Embryonic facial prominence (tissue), 1 donor: ENCODE results near the gene ZNF609.
"Not testable (repeated sequence)": the region's sequence is repeated elsewhere in the genome, so short reads cannot be mapped to it uniquely, and the experiment has no call there.

Experiments
- DNase-seq: peaks from one replicate; pipeline ENCODE4 v3.0.0-alpha.2; 2016; ENCODE audit errors: extremely low spot score

Gene ZNF609

DNA sequence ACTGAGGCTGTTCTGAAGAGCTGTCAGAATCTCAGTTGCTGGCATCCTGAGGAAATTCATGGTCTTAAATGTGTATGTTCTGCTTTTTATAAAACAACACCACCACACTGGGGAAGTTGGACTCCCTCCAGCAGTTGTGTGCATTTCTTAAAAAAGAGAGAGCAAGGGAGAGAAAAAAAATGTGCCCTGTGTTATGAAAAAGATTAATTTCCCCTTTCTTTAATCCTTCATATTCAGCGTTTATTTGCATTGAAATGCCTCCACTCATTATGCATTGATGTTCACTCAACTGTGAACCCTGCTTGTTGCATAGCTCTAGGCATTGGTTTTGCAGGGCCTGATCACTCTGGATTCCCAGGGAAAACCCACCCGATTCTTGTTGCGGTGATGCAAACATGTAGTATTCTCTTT lies 4.4 kb upstream of the ZNF609 start:
- DNase-seq: no peak

DNA sequence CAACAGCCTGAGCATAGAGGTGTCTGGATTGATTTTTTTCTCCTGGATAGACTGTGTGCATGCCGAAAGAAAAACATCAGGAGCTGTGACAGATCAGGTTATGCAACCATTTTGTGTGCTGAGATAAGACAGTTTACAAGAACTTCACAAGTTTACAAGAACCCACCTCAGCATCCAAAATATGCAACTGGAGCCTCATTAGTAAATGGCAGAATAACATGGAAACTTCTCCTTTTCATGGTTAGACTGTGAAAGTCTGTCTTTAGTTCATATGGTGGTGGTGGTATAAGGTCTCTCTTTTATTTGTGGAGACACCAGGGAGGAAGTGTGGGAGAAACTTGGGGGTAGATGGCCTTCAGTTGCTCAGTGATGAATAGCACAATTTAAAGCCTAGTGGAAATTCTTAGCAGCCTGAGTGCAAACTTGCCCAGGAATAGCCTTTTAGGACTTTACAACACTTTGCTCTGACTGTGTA lies 3.7 kb upstream of the ZNF609 start:
- DNase-seq: no peak

DNA sequence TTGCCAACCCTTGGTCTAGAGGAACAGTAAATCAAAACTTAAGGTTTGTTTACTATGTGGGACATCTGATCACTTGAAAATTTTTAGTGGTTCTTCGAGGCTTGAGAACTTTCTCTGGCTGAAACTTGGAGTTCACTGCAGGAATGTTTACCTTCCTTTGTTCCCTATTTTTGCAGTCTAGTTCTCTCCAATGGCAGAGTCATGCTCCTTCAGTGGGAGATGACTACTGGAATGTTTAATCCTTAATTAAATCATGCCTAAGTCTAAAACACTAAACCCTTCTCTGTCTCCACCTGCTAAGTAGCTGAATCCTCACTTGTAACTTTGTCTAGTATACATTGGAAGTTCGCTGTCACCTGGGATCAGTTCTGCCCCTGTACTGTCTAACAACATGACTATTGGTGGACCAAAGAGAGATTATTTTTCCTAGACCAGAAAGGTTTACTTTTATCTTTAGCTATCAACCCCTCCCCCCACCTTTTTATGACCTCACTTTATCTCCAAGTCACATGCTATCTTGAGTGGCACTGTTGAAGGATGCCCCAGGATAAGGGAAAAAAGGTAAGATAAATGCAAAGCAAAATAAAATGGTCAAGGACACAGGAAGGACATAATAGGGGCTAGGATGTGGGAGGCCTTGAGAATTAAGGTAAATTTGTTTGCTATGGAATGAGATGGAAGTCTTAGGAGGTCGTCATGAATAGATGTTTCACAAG lies 1.2 kb upstream of the ZNF609 start:
- DNase-seq: no peak

DNA sequence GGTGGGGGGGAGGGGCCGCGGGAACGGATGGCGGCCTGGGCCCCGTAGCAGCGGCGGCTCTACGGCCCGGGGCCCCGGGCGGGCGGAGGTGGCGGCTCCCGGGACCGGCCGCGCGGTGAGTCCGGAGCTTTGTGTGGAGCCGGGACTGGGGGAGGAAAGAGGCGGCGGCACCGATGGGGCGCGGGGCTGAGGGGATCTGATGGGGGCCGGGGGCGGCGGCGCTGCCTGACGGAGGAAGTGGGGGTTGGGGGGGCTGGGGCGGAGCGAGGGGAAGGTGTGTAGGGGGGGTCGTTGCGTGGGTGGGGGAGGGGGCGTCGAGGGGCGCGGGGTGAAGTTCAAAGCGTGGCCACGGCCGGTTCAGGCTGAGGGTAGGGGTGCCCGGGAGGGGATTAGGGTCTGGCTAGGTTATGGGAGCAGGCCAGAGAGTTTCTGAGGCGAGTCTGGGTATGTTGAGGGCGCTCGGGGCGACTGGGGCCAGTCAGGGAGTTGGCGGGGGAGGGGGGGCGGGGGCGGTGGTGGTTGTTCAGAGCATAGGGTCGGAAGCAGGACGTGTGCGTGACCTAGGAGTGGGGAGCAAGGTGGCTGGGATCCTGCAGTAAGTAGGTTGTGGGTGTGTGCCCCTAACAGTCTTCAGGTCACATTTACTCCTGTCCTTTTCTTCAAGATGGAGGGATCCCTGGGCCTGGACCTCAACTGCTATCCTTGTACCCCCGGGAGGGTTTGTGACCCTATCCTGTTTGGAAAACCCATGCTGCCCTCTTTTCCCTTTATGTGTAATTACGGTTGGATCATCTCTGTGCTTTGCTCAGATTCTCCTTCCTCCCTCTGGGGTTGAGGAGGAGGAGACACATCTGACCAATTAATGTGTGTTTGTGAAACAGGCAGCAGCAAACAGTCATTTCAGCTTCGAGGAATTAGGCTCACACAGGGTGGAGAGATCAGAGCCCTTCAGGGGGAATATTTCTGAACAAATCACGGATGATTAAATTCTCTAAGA lies 644 bp downstream of the ZNF609 start:
- DNase-seq: no peak

DNA sequence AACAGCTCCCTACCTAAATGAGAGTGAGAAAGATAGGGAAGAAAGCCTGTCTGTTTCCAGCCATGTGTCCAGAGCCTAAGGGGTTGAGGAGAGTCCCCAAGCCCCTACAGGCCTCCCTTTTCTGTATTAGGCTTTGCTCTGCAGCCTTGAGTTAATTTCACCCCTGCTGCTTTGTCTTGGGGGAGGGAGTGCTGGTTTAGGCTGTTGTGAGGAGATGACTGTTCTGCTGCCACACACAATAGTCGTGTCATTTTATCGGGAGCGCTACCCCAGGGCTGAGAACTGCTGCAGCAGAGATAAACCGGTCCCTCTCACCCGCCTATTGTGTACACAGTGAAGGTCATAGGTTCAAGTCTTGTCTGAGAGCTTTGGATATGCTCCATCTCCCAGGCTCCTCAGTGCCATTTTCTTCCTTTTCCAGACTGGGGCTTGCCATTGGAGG lies 1.4 kb downstream of the ZNF609 start:
- no peak for DNase-seq

DNA sequence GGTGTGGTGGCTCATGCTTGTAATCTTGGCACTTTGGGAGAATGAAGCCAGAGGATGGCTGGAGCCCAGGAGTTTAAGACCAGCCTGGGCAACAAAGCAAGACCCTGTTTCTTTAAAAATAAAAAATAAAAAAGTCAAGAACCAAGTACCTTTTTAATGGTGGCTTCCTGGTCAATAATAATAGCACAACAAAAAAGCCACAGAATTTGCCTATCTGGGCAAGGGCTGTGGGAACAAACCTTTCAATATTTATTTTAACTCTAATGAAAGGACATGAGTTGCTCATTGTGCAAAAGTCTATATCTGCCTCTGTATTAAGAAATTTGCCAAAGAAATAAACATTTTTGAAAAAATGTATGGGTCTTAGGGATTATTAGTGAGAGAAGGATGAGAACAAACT lies 2.1 kb downstream of the ZNF609 start:
- DNase-seq: no peak

DNA sequence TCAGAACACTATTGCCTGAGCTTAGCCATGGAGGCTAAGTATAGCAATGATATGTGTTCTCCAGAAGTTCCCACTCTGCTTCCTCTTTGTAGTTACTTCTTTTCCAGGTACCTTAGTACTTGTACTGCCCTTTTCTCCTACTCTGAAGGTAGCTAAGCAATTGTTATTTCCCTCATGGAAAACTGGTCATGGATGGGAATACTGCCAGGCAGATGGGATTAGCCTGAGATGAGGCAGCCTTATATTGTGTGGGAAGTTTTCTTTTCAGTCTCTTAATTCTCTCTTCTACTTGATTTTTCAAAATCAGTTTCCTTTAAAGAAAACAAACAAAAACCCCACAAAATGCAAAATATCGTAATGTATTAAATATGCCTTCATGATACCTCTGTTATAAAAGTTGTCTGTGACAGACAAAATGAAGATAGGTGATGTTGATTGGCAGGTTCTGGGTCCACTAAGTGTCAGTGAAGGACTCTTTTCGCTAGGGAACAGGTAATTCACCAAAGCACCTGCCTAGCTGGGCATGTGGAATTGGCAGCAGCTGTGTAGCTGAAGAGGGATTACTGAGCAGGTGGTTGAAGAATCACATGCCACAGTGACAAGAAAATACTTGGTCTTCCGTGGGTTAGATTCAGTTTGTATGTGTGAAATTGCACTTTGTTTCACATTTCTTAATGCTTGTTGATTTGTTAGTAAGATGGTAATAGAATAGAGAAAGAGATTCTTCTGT lies 4.1 kb downstream of the ZNF609 start:
- DNase-seq: no peak

DNA sequence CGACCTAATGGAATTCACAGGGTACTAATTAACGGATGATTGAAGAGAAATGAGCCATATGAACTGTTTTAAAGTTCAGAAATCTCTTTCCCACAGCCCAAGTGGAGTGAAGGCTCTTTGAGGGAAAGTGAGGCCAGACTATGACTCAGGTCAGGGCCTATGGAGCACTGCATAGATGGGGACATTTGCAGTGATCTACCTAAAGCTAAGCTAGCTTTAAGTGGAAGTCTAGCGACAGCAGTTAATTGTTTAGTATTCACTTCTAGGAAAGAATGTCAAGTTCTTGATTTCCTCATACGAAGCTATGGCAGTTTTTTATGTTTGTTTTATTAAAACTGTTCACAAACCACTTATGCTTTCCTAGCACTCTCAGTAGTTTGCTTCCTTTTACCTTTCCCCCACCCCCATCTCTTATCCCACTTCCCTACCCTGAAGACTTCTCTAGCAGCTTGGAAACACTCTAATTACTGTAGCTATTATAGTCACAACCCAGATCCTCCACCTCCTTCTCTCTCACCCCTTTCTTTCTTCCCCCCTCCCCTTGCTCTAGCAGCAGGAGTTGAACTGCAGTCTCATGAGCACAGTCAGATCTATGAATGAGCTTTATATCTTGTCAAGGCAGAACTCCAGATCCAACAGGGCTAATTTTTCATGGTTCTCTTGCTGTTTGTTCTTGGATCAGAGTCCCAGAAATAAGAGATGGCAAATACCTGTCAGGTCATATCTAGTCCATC lies 6.2 kb downstream of the ZNF609 start:
- DNase-seq: no peak

DNA sequence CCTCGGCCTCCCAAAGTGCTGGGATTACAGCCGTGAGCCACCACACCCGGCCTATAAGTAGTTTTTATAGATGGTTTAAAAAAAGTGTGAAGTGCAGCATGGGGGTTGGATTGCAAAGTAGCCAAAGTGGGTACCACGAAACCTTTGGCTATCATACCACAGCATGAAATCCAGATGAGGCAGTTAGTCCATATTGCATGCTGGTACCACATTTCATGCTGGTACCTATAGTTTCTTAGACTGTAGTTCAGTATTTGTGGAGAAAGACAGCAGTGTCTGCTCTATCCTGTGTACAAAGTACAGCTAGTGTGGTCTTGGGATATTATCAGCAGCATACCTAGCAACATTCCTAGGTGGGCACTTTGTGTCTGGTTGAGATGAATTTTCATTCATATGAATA lies 11.8 kb downstream of the ZNF609 start:
- DNase-seq: no peak

DNA sequence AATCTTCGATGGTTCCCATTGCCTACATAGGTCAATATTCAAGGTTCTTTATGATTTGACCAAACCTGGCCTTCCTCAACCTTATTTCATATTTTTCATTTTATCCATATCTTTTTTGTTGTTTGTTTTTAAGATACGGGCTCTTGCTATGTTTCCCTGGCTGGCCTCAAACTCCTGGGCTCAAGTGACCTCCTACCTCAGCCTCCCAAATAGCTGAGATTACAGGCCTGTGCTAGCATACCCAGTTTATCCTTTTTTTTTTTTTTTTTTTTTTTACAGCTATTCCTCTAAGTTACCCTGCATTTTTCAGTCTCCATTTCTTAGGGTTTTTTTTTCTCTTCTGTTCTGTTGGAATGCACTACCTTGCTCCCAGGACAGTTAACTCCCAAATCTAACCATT lies 14.5 kb downstream of the ZNF609 start:
- DNase-seq: no peak

DNA sequence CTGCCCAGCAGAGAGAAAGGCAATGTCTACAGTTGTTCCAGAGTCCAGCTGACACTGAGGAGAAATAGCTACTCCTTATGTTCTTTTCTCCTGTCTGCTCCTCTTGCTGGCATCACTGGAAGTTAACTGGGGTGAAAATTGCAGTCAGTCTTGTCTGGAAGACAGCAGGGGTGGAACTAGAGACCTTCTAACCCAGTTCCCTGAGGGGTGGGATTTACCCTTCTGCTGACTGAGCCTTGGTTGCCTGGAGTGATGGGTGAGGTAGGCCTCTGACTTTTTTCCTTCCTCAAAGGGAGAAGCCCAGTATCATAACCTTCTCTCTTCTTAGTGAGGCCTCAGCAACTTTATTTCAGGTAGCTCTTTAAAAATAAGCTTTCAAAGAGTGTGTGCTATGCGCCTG lies 16.2 kb downstream of the ZNF609 start:
- DNase-seq: no peak

DNA sequence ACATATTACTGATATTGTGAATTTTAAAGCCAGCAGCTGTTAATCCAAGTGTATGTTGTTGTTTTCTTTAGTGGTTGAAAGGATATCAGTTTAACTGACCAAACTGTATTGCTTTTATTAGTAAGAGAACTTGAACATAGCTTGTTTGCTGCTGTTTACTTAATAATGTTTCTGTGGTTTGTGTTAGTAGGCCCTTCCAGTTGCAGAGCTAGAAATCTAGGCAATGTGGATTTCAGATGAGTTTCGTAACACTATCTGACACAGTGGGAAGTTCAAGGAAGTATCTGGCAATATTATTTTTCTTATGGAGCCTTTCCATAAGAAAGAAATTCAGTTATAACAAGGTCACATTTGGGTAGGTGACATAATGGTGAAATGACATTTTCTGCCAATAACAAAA lies 18.5 kb downstream of the ZNF609 start:
- no peak for DNase-seq

DNA sequence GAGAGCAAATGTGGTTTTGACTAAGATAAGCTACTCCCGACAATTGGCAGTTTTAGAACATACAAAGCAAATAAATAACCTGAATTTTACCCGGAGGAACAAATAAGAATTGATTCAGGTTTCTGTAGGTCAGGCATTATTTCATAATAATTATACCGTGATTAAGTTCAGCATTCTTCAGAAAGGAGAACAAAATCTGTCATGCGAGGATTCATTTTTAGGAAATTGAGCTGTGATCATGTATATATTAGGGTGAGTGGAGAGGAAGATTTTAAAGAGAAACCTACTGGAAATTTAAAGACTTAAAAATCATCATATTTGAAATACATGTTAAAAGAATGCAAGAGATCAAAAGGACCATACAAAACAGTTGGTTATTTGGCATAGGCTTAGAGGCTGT lies 20.5 kb downstream of the ZNF609 start:
- no peak for DNase-seq

DNA sequence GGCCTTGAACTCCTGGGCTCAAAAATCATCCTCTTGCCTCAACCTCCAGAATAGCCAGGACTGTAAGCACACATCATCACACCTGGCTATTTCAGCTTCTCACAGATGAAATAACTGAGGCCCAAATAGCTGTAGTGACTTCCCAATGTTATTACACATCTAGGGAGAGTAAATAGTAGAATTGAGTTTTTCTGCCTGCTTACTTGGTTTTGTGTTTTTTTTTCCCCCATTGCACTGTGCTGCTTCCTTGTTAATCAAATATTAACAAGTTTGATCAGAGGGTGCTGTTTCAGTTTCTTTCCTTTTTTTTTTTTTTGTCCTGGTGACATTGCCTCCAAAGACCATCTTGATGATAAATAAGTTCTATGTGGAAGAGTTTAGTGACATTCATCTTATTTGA lies 23.4 kb downstream of the ZNF609 start:
- no peak for DNase-seq

DNA sequence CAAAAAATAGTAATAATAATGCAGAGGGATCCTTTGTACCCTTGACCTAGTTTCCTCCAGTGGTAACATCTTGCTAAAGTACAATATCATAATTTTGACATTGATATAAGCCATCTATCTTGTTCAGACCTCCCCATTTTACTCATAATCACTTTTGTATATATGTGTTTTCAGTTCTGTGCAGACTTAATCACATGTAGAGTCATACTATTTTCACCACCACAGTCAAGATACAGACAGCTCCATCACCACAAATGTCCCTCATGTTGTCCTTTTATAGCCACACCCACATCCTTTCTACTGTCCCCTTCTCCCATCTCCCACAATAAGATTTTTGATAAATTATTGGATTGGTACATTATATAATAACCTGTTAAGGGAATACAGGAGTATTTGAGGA lies 25.4 kb downstream of the ZNF609 start:
- DNase-seq: no peak

DNA sequence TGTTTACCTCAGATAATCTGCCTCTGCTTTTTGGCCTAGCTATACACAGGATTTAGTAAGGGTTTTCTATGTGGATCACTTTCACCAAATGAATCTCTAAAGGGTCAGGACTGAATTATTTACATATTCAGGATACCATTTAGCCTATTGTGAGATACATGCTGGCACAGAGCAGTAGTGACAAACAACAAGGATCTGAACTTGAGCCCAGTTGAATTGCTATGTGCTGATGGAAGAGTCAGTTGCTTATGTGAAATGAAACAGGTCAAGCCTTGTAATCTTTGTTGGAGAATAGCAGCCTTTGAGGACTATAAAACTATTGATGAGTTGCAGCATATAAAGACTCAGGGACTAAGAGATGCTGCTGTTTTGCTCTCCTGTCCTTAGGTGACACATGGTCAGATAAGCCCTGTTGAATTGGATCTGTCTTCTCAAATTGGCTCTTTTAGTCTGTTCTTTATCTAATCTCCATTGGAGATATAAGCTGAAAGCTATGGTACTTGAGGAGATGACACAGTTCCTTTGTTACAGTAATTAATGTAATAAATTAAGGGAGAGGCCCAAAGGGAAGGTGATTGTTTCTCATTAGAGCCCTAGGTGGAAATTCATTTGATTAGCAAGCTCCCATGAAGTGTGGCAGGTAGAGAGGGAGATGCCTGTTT lies 30.4 kb downstream of the ZNF609 start:
- no peak for DNase-seq

DNA sequence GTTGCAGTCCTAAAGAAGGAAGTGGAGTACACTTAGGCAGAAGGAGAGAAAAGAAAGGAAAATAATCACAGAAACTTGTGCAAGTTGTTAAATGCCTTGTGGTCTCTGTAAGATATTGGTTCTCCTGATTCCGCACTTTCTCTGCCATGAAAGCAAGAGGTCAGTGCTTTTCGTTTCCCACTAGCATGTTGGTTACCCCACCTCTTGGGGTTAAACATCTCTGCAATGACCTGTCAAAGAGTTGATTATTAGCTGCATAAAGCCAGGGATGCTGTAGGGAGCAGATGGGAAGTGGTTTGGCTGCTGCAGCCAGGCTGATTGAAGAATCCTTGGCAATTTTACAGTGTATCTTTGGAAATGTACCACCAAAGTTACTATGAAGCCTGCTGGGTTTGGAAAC lies 33.3 kb downstream of the ZNF609 start:
- DNase-seq: no peak

DNA sequence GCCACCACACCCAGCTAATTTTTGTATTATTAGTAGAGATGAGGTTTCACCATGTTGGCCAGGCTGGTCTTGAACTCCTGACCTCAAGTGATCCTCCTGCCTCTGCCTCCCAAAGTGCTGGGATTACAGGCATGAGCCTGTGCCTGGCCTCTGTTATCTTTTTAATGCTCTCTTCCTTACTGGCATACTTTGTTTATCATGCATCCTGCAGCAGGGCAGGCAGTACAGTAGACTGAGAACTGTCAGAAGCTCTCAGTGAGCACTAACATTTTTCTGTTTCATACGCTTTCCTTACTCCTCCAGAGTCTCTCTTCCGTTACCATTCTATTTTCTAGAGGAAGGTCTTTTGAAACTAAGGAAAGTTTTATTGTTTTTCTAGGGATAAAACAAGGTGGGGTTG lies 35.6 kb downstream of the ZNF609 start:
- DNase-seq: not testable (repeated sequence)

DNA sequence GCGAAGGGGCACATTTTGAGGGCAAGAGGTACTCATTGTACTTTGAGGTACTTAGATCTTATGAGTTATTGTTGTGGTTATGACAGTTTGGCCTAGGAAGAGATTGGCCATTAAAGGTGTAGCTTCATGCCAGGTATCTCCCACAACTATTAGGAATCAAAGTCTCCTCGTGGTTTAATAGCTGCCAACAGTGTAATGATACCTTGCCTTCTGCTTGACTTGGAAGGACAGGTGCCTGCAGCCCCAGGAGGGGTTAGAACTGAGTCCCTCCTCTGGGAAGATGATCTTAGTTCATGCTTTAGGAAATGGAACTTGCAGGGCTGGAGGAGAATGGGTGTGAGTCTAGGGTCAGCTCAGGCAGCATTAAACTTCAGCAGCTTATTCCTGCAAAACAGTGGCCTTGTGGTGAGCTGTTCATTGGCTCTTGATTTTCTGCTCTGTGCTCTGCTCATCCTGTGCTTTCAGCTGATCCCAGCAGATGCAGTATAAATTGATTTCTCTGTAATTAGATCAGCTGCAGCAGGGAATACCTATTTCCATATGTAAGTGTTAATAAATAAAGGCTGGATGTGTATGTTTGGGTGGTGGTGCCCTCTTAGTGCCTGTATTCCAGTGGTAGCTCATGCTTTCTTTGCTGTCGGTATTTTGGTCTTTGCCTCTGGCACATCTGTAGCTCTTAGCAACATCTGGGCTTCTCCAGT lies 40.5 kb downstream of the ZNF609 start:
- no peak for DNase-seq

DNA sequence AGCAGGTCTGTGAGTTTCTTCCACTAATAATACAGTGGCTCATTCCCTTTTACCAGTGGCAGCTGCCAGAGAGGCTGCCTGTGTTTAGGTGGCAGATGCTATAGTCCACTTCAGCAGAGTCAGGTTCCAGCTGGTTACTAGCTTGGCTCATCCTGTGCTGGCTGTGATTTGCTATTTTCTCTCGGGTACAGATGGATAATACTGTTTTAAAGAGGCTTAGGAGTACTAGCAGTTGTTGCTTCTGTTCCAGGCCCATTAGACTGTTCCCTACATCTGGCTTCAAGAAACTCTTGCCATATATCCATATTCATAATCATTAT lies 41.0 kb downstream of the ZNF609 start:
- DNase-seq: no peak
